Measurements from ENCODE around the gene CLECL1.

Gene CLECL1

DNA sequence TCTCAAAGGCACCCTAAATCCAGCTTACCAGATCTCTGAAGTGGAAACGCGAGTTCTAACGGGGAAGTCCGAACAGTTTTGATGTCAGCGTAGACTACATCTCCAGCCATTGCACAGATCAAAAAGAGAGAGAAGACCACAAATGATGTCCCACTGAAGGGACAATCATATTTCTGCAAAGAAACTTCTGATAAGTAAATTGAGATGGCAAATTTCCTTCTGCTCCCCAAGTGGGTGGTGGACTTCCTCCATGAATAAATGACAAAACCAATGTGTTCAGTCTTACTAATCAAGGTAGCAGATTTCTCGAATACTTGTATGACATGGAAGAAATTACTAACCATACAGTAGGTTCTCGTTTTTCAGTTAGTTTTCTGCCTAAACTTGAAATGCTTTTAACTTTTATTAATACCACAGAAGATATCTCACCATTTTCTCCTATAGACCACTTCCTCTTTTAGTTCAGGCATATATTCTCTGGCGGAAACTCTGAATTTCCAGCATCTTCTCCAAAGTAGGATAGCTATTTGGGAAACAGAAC is at the start of gene CLECL1:
TSS of gene CLECL1 (minus strand) at position 177 of the 541 bp plus-strand sequence.
- DNase-seq: no peak

DNA sequence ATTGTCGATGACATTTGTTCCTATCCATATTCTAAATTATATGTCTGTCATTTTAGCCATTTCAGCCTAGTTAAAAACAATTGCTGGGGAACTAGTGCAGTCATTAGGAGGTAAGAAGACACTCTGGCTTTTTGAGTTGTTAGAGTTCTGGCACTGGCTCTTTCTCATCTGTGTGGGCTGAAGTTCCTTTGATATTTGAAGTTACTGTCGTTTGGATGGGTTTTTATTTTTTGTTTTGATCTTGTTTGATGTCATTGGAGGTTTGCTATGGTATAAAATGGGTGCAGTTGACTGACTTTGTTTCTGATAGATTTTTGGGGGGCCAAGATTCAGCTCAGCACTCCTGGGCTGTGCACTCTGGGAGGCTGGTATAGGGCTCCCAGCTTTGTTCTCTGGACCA is 48.5 kb upstream of the CLECL1 start:
- no peak for DNase-seq

DNA sequence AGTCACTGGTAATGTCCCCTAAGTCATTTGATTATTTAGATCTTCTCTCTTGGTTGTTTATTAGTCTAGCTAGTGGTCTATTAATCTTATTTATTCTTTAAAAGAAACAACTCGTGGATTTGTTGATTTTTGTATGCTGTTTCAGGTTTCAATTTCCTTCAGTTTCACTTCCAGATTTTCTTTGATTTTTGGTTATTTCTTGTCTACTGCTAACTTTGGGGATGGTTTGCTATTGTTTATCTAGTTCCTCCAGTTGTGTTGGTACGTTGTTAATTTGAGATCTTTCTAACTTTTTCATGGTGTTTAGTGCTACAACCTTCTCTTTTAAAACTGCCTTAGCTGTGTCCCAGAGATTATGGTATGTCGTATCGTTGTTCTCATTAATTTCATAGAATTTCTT is 46.3 kb upstream of the CLECL1 start:
- no peak for DNase-seq

DNA sequence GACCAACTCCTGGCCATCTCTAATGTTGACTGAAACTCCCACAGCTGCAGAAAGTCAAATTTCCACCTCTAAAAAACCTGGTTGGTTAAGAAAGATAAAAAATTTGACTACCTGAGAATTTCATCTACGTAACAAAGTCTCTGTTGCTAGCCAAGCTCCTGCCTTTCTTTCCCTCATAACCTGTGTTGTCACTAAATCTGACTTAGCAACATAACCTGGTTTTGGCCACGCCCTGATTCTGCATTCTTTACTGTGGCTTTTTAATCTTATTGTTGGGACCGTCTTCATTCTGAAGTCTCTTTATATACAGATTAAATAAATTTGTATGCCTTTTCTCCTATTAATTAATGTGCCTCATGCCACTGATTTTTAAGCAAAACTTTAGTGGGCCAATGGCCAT is 43.9 kb upstream of the CLECL1 start:
- DNase-seq: no peak

DNA sequence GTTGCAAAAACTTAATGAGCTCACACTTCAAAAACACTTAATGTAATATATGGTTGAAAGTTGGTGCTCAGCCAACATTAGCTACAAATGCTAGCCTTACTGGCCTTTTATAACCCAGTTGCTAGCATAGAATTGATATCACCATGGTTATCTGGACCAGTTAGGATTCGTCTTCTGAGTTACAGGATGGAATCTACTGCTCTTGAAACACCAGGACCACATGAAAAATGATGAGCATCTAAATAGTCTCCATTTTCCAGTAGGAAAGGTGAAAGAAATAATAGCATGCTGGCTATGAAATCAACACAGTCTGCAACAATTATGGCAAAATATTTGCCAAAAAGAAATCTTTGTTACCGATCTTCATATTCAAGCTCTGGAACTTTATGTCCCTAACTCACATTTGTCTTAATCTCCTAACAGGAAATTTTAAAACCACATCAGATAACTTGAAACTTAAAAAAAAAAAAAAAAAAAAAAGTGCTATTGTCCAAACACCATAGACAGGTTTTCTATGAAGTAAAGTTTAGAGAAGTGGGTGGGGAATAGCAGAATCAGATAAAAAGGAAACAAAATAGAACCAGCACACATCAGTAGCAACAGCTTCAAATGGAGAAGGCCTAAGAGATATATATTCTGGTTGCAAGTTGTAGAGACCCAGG is 40.5 kb upstream of the CLECL1 start:
- DNase-seq: no peak

DNA sequence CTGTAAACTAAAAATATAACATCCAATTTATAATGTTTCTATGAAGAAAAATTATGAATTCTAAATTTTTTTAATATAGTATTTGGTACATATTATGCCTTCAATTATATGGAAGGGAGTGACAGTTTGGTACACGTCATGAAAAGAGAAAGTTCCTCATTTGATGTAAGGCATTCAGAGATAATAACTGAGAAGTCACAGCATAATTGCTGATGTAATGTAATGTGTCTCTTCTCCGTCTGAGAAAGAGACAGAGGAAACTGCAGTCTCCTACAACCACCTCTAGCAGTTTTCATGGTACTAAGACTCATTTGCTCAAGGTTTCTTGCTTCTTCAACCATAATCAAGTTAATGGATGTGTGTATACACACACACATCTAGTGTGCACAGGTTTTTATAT is 30.1 kb upstream of the CLECL1 start:
- no peak for DNase-seq

DNA sequence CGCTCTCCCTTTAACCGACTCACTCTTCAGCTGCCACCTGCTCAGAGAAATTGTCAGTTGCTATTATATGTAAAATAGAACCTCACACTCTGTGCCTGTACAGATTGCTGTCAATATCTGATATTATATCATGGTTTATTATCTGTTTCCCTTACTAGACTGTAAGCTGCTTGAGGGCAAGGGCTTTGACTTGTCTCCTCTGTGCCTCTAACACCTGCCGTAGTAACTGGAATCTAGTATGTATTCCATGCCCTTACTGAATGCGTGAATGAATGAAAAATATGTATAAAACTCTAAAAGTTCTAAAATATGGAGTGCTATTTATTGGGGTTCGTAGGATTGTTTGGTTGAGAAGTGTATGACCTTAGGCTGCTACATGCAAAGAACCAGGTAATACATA is 29.5 kb upstream of the CLECL1 start:
- DNase-seq: no peak

DNA sequence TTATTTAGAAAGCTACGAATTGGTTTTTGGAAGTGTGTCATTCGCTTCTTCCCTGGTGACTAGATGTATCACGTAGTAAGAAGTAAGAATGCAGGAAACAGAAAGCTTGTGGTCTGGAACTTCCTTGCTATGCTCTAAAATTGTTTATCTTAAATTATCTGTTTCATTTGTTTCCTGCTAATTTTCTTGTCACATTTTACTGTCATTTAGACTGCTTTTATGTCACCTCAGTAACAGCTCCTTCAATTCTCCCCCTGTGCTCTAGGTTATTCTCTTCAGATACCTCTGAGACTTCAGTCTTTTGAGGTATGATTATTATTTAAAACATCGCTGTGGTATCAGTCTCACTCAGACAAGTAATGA is 28.5 kb upstream of the CLECL1 start:
- no peak for DNase-seq

DNA sequence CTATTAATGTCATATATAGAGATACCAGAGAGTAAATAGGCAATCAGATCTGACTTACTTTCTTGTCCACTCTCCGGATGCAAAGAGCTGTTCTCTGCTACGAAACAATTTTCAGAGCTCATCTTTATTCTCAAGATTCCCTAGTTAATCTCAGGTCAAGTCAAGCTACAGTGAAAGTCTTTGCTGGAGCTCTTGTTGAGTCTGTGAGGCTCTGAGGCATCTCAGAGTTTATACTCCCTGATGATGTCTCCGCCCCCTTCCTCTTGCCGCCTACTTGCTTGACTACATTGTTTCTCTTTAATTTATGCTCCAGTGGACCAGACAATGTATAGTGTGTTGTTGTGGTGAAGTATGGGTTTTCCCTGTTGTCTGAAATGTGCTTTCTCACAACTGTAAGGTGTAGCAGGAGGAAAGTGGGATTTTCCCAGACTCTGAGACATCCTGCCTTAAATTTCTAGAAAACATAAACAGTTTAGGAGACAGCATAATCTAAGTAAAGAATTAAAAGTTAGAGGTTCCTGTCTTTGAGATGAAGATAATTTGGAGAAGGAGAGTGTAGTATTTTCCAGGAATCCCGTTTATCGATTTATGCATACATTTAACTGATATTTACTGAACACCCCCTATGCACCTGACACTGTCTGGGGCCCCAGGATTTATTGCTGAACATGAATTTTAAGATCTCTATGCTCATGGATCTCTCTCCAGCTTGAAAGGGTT is 28.0 kb upstream of the CLECL1 start, which contains the start of gene CD69:
TSS of gene CD69 (minus strand) at position 203 of the 720 bp plus-strand sequence. CDS start at position 122, 81 bp downstream.
- DNase-seq: no peak

DNA sequence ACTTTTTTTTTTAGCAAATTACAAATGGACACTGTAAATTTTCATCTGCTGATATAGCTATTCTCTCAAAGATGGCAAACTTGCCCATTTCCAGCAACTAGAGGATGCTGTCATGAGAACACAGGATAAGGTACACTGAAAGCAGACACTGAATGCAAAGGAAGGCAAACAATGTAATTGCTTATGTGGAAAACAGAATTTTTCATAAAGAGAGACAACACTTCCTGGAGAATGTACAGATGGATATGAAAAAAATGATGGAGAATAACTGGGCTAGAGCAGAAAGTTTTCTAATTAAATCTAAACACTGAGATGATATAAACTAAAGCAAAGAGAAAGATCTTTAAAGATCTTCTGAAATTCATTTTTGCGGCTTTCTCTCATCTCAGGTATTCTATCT is 27.2 kb upstream of the CLECL1 start:
- no peak for DNase-seq

DNA sequence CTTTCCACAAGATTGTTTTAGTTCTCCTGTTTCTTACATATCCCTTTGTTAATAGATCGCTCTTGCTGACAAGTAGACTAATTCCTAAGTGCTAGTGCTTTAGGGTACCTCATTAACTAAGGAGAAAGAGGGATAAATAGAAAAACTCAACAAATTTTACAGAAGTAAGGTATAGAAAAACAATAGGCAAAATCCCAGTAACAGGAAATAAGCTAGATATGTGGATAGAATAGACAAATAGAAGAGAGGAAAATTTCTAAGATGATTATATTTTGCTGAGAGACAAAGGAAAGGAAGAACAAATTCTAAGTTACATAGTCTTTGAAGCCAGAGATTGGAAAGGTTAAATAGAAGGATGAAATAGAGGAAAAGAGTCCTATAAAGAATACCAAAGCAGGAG is 26.8 kb upstream of the CLECL1 start:
- no peak for DNase-seq

DNA sequence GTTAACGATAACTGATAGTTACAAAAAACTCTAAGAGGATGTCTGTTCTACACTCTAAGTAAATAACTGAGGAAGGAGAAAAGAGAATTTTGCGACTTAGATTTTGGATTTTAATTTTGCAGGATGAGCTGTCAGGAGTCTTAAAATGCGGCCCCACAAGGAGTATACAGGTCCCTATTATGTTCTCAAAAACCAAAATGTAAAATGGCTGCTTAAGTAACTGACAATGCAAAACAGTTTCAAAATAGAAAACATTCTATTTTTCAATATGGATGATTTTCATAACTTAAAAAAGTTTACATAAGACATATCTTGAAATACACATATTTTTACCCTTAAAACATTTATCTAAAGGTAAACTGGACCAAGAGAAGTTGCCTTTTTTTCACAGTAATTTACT is 25.2 kb upstream of the CLECL1 start:
- no peak for DNase-seq

DNA sequence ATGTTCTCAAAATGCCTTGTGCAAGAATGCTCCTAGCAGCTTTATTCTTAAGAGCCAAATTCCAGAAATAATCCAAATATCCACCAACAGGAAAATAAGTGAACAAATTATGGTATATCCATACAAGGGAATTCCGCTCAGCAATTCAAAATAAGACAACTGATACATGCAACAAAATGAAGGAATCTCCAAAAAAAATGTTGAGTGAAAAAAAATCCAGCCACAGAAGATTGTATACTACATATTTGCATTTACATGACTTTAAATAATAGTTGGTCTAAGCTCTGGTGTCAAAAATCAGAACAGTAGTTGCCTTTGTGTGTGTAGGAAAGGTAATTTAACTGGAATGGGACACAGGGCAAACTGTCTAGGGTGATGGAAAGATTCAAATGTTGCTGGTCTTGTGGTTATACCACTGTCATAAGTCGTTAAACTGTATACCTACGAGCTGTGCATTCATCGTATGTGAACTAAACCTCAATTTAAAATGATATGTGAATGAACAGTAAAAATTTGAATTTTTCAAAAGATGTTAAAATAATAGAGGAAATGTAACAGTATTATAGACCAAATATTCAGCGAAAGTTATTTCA is 24.6 kb upstream of the CLECL1 start:
- DNase-seq: no peak

DNA sequence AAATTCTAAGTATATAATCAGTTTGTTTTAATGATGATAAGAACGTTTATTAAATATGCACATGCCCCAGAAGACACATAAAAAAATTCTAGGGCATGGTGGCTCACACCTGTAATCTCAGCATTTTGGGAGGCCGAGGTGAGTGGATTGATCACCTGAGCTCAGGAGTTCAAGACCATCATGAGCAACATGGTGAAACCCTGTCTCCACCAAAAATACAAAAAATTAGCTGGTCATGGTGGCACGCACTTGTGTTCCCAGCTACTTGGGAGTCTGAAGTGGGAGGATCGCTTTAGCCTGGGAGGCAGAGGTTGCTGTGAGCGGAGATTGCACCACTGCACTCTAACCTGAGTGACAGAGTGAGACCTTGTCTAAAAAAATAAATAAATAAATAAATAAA is 23.8 kb upstream of the CLECL1 start:
- DNase-seq: no peak

DNA sequence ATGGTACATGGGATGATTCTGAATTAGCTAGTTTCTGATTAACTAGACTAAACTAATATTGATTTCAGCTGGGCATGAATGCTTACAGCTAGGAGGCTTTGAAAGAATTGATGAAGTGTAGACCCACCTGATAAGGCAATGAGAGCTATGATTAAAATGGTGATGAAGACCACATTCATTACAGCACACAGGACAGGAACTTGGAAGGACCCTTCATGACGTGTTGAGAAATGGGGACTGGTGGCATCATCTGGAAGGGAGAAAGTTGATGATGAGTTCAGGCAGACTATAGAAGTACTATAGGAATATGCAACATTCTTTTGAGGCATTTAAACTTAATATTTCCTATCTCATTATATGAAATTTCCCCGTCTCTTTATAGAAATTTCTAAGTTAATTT is 23.3 kb upstream of the CLECL1 start:
- DNase-seq: no peak

DNA sequence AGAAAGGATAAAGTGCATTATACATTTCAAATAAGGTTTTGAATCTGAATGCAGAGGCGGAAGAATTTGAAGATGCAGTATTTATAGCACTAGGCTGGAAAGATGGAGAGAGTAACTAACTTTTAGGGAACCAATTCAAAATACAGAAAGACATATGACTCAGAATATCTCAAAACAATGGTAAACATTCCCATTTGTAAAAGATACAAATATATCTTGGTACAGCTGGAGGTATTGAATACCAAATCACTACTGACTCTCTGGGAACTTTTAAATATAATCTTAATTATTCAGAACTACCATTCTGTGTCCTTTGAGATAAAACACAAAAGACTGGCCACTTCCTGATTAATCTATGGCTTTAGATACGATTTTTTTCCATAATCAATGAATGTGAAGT is 22.7 kb upstream of the CLECL1 start:
- DNase-seq: no peak

DNA sequence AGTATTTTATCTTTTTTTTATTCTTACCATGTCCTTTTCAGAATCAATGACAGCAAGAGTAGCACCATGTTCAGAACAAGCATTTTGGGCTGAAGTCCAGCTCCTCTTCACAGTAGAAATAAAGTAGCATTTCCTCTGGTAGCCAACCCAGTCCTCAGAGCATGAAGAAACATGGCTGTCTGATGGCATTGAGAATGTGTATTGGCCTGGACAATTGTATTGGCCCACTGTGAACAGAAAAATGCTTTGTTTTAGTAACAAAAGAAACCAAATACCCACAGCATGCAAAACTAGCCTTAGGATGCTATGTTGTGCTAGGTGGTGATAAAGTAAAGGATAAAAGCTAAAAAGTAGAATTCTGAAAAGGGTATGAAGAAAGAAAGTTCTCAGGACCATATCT is 22.1 kb upstream of the CLECL1 start:
- DNase-seq: no peak

DNA sequence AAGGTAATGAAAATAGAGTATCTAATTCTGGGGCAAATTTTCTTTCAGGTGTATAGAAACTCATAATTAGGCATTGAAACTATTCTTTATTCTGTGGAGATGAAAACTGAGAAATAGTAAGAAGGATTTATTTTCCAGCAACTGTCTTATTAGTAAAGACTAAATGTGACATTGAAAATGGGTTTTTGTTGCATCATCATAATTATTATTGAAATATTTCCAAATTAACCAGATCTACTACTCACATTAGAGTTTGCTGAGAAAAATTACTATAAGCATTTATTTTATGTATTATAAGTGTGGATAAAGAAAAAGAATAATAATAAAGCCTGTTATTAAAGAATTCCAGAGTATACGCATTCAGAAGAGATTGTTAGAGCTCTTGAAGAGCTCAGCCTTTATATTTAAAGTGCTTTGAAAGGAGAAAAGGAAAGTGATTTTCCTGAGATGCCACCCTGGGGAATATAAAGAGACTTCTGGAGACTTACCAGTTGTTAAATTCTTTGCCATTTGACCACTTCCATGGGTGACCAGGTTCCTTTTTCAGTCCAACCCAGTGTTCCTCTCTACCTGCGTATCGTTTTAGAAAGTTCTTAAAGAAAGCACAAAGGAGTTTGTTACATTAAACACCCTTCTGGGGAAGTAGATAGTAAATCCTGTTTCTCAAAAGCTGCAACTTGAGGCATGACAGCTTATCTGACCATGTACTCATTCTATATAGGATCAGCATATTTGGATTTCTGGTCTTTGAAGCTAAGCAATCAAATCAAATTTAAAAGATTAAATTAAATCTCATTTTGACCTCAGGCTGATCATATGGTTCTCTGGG is 21.4 kb upstream of the CLECL1 start:
- no peak for DNase-seq

DNA sequence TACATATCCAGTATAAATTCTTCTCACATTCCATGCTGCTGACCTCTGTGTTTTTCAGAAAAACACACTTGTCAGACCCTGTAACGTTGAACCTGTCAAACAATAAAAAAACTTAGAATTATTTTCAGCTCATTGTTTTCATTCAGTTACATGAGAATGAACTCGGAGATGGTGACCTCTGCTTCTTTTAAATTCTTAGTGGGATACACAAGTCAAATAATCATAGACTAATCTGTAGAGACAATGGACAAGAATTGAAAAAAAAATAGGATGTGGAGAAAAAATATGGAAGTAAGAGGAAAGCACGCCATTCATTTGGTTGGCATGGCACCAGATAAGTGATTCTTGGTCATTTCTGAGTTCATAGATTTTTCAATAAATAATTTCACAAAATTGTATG is 20.6 kb upstream of the CLECL1 start:
- no peak for DNase-seq

DNA sequence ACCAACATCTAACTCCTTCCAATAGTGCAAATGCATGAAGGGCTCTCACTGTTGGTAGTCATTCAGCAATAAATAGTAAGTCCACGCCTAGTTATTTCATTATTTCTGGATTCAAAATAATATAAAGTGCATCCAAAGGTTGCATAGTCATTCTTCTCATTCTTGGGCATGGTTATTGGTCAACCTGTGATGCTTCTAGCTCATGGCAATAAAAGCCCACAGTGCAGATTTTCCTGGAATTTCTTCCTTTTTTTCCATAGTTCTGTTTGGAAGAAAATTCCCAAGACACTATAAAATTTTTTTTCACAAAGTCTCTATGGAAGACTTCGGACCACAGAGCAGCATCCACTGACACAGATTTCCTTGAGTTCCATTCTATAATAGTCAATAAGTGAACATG is 20.2 kb upstream of the CLECL1 start:
- DNase-seq: no peak

DNA sequence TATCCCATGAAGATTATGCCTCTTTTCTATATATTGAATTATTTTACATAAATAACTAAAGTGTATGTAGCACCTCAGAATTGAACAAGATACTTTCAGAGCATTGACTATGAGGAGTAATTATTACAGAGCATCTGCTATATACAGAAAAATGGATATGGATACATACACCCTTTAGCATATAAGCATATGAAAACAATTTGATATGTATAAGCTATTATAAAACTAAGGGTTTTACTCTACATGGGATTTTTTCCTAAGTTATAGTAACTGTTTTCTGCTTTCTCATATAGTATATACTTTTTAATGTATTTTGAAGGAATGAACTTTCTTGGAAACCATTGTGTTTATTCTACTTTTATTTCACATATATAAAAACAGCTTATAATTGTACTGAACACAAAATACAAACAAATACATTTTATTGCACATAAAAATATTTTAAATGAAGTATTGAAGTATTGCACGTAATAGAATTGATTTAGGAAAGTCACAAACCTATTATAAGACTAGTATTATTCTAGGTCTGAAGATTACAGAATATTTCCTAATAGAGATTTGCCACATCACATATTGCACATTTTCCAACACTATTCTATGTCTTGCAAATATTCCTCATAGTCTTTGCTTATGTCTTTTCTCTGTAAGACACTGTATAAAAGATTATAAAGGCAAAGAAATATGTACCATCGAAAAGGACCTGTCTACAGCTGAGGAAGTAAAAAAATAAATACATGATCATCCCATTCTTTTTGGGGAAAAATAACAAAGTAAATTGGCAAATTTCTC is 19.4 kb upstream of the CLECL1 start:
- DNase-seq: no peak

Measured in NCI-H1694 treated with DMSO at 0.1 percent for 48 hours (cell line).